Esophagus mucosa (tissue), 1 donor: Measurements from ENCODE around the gene NDUFS1. TPM values are rescaled to one million over a fixed set of nuclear protein-coding genes. Genes with fewer than 3 reads are reported as not detected.
"Not testable (repeated sequence)": the region's sequence is repeated elsewhere in the genome, so short reads cannot be mapped to it uniquely, and the experiment has no call there.

Experiments
- ATAC-seq: fragments of 200-7000 bp; cut with Tn5 transposase; one replicate; pipeline ENCODE4 v1.9.1; 2020
- total RNA-seq: library from RNA; stranded (reverse); gene quantifications from one replicate; pipeline ENCODE4 v1.2.4, GENCODE V29; 2023
- donor health status: DM: yes; HTN: yes; CAD: no.

NDUFS1 gene
- total RNA-seq, 1 donor from 2014 or later: 81.6 TPM

DNA sequence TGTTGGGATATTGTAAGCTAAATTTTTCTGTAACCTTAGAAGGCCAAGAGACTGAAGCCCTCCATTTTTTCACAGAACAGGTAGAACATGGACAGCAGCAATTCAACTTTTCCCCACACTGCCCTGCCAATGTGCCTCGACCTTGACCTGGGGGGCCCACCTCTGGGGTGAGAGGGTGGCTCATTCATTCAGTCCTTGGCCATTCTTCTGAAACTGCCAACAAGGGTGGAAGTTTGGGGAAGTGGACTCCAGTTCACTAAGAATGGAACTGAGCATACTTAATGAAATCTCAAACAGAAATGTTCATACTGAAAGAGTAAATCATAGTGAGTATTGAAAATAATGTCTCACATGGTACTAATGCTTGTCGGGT lies 1.5 kb upstream of the NDUFS1 start:
- ATAC-seq: no peak

DNA sequence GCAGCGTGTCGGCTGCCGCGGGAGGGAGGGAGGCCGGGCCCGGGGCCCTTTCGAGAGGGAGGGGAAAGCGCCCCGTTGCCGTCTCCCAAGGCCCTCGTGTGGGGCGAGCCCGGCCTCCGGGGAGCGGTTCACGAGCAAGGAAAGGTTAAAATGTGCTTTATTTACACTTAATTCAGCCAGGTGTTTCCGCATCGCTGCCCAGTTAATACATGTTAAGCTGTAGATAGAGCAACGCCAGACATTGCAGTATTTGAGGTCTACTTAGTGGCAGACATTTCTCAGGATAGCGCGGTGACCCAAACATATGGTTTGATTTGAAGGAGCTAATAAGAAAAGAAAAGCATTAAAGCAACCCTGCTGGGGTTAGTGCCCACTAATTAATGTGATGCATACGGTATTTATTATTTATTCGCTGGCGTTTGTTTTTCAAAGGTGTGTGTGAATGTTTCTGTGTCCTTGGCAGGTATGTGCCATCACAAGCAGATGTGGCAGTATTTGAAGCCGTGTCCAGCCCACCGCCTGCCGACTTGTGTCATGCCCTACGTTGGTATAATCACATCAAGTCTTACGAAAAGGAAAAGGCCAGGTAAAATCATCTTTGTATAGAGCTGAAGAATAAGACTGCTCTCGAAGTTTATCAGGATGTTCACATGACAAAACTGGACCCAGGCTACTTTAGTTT lies 1.0 kb upstream of the NDUFS1 start:
- ATAC-seq: peak; percentile 71

DNA sequence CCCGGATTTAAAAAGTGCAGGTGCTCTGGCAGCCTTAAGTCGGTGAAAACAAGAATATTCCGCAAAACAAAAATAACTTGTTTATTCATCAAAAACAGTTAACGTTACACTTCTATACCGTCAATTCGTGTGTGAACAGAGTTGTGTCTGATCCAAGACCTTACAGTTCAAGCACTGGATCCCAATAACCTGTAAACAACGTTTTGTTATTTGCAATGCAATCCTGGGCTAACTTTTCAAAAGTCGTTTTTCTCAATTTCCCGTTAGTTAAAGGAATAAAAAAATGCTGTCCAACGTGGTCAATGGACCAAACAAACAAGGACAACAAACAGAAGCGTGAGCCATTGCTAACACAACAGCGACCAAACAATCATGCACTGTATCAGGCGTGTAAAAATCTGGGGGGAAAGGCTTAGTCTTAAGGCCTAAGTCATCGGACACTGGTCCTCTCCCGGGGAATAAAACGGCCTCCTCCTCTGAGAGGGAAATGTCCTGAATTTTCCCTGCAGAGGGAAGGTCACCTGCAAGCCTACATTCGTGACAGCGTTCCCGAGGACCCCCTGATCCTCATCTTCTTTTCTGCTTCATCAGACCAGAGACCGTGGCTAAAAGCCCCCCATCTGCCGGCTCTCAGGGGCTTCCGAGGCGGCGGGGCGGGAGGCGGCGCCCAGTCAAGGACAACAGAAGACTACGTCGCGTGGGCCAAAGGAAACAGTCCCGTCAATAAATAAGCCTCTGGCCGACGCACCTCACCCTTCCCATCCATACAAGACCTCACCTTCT lies 490 bp downstream of the NDUFS1 start:
- peak; percentile 0 for ATAC-seq

DNA sequence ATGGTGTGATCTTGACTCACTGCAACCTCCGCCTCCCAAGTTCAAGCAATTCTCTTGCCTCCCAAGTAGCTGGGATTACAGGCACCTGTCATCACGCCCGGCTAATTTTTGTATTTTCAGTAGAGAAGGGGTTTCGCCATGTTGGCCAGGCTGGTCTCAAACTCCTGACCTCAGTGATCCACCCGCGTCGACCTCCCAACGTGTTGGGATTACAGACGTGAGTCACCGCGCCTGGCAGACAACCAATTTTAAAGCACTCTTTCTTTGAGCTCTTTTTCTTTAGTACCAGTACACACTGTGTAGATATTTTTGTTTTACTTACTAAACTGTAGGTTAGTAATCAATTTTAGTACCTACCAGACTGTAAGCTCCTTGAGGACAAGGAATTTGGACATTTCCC lies 2.2 kb downstream of the NDUFS1 start:
- ATAC-seq: not testable (repeated sequence)

DNA sequence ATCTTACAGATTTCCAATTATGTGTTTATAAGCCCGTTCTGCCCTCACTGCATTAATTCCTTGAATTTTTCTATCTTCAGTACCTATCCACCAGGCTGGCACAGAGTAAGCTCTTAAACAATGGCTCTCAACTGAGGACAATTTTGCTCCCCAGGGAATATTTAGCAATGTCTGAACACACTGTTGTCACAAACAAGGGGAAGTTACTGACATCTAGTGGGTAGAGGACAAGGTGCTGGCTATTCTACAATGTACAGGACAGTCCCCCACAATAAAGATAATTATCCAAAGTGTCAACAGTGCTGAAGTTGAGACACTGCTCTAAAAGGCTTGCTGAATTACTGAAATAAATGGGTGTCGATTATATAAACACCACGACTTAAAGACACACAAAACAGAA lies 5.0 kb downstream of the NDUFS1 start:
- no peak for ATAC-seq

DNA sequence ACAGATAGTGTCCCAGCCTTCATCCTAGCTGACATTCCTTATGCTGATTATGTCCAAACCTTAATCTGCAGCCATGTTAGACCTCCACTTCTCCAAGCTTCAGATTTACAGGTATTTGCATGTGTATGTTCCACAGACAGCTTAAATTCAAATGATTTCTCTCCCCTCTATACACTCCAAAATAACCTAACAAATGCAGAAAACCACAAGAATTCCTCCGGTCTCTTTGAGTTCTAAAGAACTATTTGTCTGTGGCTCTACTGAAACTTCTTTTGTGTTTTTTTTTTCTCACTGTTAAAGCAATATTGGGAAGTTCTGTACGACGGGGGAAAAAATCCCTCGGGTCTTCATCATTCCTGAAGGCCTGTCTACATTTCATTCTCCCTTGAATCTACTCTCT lies 8.6 kb downstream of the NDUFS1 start:
- no peak for ATAC-seq

DNA sequence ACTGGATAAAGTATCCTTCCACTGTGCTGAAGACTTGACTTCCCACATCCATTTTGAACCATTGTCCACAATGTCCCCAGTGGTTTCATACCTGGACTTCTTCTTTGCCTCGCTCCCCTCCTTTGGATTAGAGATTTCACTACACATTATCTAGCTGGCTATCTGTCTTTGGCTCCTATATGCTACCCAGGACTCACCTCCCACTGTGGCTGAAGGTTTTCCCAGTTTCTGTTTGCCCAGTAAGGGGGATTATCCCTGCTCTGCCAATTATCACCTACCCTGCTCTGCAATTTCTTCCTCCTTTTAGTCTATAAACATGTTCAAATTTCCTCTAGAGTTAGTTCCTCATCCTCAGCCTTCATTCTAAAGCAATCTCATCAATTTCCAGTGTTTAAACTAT lies 9.1 kb downstream of the NDUFS1 start:
- ATAC-seq: no peak

DNA sequence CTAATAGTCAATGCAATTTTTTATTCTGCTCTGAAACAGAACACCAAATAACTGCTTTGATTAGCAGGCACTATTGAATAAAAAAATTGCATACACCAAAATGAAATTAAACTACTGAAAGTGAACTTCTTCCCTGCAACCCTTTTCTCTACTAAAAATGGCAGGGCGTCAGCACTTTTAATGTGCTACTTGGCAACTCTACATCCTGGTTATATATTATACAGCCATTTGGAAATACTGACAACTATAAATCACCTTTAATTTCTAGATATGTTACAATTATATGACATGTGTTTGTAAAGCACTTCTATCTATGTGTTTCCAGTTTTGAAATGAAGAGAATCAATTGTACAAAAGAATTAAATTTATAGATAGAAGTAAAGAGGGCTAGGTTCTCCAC lies 9.9 kb downstream of the NDUFS1 start:
- no peak for ATAC-seq

DNA sequence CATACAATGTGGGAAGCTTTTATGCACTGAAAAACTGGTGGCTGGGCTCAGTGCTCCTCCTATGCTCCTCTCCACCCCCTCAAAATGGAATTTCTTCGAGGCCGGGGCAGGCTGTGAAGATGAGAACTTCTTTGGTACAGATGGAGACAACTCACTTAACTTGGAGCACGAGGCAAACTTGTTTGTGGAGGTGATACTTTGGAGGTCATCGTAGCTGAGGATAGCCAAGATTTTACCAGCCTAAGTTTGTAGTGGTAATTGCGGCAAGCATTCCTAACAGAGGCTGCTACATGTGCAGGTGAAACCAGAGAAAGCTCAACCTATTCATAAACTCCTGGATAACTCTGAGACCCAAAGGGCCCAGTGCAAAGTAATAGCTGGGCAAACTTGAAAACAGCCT lies 13.6 kb downstream of the NDUFS1 start:
- ATAC-seq: no peak

DNA sequence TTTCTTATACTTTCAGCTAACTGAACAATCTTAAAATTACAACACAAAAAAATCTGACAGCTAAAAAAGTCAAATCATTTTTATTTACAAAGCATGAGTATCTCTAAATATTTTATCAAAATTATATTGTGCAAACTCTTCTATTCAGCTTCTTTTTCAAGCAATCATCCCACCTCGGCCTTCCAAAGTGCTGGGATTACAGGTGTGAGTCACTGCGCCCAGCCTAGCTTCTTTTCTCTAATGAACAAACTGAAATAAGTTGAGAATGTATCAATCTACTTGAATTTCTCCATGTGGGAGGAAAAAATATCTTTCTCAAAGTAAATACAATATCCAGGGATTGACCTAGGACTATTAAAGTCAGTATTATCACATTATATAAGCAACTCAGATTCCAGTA lies 14.9 kb downstream of the NDUFS1 start:
- ATAC-seq: no peak

DNA sequence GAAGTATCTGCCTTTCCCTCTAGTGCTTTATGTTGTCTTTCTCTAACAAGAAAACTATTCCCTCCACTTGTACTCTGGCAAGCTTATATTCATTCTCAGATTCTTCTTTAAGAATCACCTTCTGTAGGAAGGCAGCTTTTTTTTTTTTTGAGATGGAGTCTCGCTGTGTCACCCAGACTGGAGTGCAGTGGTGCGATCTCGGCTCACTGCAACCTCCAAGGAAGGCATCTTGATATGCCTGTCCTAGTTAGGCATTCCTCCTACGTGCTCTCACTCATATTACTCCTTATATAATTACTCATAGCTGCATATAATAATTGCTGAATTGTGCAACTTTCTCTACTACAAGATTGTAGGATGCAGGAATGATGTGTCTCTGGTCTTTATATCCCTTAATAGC lies 15.8 kb downstream of the NDUFS1 start:
- no peak for ATAC-seq

DNA sequence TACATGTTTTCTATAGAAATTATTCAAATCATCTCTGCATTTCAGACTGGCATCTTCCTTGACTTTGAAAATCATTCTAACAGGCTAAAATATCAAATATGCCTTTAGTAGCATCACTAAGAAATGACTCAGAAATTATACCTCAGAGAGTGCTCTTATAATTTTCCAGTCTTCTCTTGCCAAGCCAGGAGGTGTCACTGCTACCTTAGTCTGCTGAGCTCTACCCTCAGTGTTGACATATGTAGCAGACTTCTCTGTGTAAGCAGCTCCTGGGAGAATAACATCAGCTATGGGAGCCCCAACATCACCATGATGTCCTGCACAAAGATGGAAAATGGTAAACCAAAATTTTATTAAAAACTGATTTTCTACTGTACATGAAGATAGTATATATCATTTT lies 31.6 kb downstream of the NDUFS1 start:
- peak; percentile 47 for ATAC-seq

DNA sequence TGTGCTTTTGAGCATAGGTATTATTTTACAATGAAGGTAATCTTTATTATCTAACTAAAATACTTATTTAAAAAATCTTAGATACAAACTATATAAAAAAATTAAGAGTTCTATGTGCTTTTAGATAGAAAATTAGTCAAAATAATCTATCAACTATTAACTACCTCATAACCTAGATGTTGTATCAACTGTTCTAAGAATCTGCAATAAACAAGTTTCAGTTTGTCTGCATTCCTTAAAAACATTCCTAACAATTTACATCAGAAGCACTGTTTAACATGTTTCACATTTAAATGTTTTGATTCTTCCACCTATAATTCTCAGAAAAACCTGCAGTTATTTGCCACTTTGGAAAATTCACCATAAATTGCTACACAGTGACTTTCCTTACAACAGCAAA lies 33.3 kb downstream of the NDUFS1 start:
- no peak for ATAC-seq

DNA sequence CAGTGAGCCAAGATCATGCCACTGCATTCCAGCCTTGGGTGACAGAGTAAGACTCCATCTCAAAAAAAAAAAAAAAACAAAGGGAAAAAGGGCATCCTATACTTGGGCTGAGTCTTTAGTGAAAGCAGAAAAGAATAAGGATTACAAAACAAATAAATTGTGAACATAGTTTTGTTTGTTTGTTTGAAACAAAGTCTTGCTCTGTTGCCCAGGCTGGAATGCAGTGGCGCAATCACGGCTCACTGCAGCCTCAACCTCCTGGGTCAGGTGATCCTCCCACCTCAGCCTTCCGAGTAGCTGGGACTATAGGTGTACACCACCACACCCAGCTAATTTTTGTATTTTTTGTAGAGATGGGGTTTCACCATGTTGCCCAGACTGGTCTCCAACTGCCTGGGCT lies 36.7 kb downstream of the NDUFS1 start:
- not testable (repeated sequence) for ATAC-seq

DNA sequence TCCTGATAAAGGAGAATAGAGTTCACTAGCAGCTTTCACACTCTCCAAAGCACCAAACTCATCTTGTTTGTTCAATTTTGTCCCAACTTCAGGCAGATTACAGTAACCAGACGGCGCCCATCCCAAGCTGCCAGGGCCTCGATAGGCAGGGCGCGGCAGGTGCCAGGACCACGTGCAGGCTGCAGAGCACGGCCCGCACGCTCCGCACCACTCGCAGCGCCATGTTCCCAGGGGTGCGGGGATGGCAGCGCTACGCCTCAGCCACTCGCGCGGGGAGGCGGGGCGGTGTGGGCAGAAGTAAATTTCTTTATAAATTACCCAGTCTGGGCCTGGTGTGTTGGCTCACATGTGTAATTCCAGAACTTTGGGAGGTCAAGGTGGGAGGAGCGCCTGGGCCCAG lies 43.0 kb downstream of the NDUFS1 start:
- ATAC-seq: no peak

DNA sequence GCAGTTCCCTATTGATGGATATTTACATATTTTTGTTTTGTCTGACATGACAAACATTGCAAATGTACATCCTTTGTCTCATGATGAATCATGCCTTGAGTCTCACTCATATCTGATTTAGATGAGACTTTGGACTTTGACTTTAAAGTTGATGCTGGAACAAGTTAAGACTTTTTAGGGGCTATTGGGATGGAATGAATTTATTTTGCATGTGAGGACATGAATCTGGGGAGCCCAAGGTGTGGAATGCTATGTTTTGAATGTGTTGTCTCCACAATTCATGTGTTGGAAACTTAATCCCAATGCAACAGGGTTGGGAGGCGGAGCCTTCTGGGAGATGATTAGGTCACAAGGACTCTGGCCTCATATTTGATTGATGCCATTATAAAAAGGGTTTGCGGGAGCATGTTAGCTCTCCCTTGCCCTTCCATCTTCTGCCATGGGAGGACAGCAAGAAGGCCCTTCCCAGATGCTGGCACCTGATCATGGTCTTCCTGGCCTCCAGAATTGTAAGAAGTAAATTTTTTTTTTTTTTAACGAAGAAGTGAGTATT lies 44.1 kb downstream of the NDUFS1 start:
- ATAC-seq: no peak

DNA sequence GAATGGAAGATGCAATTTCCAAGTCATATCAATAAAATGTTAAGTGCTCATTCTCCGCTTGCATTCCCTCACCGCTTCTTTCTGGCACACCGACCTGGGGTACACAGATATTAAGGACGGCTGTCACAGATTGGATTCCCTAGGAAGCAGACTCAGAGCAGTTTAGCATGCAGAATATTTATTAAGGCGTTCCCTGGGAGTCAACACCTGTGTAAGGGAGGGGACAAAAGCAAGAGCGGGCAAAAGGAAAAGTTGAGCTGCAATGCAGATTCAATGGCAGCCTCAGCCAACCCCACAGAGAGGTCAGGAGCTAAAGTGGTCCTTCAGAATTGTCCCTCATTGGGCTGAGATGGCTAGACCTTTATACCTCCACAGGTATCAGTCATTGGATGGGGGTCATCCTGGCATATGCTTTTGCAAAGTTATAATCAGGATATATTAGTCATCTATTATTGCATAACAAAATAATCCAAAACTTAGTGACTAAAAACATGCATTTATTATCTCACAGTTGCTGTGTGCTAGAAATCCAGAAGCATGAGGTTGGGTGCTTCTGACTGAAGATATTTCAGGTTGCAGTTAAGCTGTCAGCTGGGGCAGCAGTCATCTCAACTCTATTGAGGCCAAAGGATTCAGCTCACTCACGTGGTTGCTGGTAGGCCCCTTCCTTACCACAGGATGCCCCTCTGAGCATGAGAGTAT lies 46.2 kb downstream of the NDUFS1 start:
- ATAC-seq: no peak

DNA sequence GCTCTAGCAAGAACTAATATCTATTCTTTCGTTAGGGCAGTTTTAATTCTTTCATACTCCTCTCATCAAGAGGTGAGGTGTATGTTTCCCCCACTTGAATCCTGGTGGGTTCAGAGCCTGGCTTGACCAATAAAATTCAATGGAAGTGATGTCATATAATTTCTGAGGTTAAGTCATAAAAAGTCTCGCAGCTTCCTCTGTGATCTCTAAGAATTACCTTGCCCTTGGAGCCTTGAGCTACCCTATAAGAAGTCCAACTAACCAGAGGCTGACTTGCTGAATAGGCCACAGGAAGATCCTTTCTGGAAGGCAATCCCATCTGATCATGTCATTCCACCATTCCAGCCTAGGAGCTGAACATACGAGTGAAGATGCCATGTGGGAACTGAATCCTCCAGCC lies 47.1 kb downstream of the NDUFS1 start:
- no peak for ATAC-seq

DNA sequence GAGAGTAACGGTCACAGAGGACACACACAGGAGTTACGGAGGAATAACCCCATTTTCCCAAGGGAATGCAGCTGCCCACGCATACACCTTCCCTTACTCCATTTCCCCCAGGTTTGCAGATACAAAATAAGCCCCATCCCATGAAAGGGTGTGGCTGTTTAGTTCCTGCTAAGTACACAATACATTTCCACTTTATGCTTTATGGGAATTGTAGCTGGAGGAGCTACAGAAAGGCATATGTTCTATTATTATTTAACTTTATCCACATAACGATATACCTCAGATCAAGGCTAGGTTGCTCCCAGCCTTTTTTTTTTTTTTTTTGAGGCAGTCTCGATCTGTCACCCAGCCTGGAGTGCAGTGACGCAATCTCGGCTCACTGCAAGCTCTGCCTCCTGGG lies 50.5 kb downstream of the NDUFS1 start:
- ATAC-seq: no peak

DNA sequence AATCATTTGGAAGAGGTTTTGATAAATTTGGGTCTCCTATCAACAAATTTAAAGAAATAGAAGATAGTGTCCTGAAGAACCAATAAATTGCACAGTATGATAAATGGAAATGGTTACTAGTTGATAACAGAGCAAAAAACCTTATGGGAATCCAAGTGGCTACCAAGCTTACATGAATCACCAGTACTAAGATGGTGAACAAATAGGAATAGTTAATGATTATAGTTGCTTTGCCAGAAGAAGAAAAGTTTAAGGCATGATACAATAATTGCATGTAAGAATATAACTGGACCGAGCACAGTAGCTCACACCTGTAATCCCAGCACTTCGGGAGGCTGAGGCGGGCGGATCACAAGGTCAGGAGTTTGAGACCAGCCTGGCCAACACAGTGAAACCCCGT lies 53.7 kb downstream of the NDUFS1 start:
- ATAC-seq: no peak

DNA sequence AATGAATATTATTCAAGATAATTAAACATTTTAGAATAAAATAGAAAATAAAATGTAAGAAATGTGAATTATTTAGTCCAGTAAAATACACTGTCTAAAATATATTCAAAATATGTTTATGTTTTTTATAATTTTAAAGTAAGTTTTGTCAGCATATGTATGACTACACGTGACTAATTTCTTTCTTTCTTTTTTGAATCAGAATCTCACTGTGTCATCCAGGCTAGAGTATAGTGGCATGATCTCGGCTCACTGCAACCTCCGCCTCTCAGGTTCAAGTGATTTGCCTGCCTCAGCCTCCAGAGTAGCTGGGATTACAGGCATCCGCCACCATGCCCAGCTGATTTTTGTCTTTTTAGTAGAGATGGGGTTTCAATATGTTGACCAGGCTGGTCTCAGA lies 54.2 kb downstream of the NDUFS1 start:
- ATAC-seq: no peak

DNA sequence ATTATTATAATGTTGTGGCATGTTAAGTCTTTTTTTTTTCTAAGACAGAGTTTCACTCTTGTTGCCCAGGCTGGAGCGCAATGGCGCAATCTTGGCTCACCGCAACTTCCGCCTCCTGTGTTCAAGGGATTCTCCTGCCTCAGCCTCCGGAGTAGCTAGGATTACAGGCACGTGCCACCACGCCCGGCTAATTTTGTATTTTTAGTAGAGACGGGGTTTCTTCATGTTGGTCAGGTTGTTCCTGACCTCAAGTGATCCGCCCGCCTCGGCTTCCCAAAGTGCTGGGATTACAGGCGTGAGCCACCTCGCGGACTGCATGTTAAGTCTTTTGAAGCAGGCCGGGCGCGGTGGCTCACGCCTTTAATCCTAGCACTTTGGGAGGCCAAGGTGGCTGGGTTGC lies 60.4 kb downstream of the NDUFS1 start:
- not testable (repeated sequence) for ATAC-seq

DNA sequence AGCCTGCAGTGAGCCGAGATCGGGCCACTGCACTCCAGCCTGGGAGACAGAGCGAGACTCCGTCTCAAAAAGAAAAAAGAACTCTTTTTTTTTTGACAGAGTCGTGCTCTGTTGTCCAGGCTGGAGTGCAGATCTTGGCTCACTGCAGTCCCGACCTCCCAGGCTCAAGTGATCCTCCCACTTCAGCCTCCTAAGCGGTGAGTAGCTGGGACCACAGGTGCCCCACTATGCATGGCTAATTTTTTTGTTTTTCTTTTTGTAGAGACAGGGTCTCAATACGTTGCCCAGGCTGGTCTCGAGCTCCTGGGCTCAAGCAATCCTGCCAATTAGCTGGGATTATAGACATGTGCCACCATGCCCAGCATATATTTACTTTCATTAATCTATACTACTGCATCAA lies 60.8 kb downstream of the NDUFS1 start:
- ATAC-seq: no peak

DNA sequence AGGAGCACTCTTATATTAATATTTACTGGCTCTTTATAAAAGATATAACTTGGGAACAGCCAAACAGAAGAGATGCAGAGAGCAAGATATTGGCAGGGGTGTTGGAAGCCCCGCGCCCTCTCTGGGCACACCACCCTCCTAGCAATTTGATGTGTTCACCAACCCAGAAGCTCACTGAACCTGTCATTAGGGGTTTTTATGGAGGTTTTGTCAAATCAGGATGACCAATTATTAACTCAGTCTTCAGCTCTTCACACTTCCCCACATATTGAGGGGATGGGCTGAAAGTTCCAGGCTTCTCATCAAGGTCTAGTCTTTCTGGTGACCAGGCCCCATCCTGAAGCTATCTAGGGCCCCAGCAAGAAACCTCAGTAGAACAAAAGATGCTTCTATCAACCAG lies 62.4 kb downstream of the NDUFS1 start:
- ATAC-seq: no peak
